Upper lobe of left lung (tissue), 6 donors: Measurements from ENCODE around the gene SOX9. TPM values are rescaled to one million over a fixed set of nuclear protein-coding genes. Genes with fewer than 3 reads are reported as not detected.

Experiments
- ATAC-seq, 2 donors: fragments of 200-7000 bp; cut with Tn5 transposase; one replicate each; pipeline ENCODE4 v1.9.1; 2022; ENCODE audit warnings: mild to moderate bottlenecking in 2 of 2, moderate library complexity in 2 of 2; ENCODE audit not compliant: low FRiP score in 2 of 2
- DNase-seq, 2 donors: peaks; one replicate each; pipeline ENCODE4 v3.0.0-alpha.2; 2019 to 2020
- H3K27ac ChIP-seq, 4 donors: fragments of 200-600 bp; sonication (generic); one replicate each; pipeline ENCODE4 v1.5.1; 2016 to 2019
- H3K27me3 ChIP-seq, 4 donors: fragments of 200-600 bp; sonication (generic); one replicate each; pipeline ENCODE4 v1.5.1; 2017 to 2019
- H3K36me3 ChIP-seq, 4 donors: fragments of 200-600 bp; sonication (generic); one replicate each; pipeline ENCODE4 v1.5.1; 2016 to 2019
- H3K4me1 ChIP-seq, 4 donors: fragments of 200-600 bp; sonication (generic); one replicate each; pipeline ENCODE4 v1.5.1; 2018 to 2019
- H3K4me3 ChIP-seq, 4 donors: fragments of 200-600 bp; sonication (generic); one replicate each; pipeline ENCODE4 v1.5.1; 2017 to 2019; ENCODE audit warnings: mild to moderate bottlenecking in 2 of 4, moderate library complexity in 1 of 4
- H3K9me3 ChIP-seq, 4 donors: fragments of 200-600 bp; sonication (generic); one replicate each; pipeline ENCODE4 v1.5.1; 2018 to 2019
- CTCF ChIP-seq, 6 experiments: fragments of 450-650 bp in 4 of 6; fragments of 200-600 bp in 2 of 6; sonication (generic) in 2 of 6; IDR thresholded peaks; one replicate each; pipeline ENCODE4 v1.5.1; 2016 to 2019; ENCODE audit warnings: antibody characterized with exemption in 6 of 6
- EP300 ChIP-seq, 4 donors: sonication (generic); formaldehyde crosslinking; IDR thresholded peaks; one replicate each; pipeline ENCODE4 v1.5.1; 2017; ENCODE audit warnings: antibody characterized with exemption in 4 of 4, control low read depth in 2 of 4
- POLR2A ChIP-seq, 4 donors: fragments of 450-650 bp; IDR thresholded peaks; one replicate each; pipeline ENCODE4 v1.5.1; 2016 to 2017; ENCODE audit warnings: antibody characterized with exemption in 4 of 4, mild to moderate bottlenecking in 2 of 4
- POLR2AphosphoS5 ChIP-seq, 2 donors: sonication (generic); formaldehyde crosslinking; IDR thresholded peaks; one replicate each; pipeline ENCODE4 v1.5.1; 2017; ENCODE audit warnings: antibody characterized with exemption in 2 of 2
- WGBS, 2 donors: methylation state at CpG; one replicate each; pipeline ENCODE4 v1.1.5; 2017 to 2018; 5-methylcytosine and 5-hydroxymethylcytosine counted together
- total RNA-seq, 6 donors: library from RNA; depleted of rRNA in 4 of 6; stranded (reverse); fragments of >200 nt in 4 of 6; gene quantifications; one replicate each; pipeline versions ENCODE4 v1.1.0 to v1.2.1, GENCODE V29; 2016 to 2021
- donor health status: DM: no; HTN: no; CAD: no; lungs with moderate emphysema.
- donor health status: DM: no; HTN: yes; CAD: no; lungs with severe emphysema.

The SOX9 gene
- total RNA-seq, 6 donors from 2014 or later = 3.3 to 10.7 (median 4.3) TPM

- H3K4me3 ChIP-seq = no peak overlapping the region
- H3K27ac ChIP-seq = no peak overlapping the region
- DNase-seq (no peak), ATAC-seq (no peak)
- H3K27me3 ChIP-seq = no peaks in the 10 kb centered on the region
- H3K36me3 ChIP-seq = no peaks in the 10 kb centered on the region
- no peaks in the 10 kb centered on the region for H3K4me1 ChIP-seq
- TF ChIP-seq POLR2A (IDR thresholded peaks at IDR 0.05) (no peak), POLR2AphosphoS5 (IDR thresholded peaks at IDR 0.05) (no peak), CTCF (IDR thresholded peaks at IDR 0.05) (no peak), EP300 (IDR thresholded peaks at IDR 0.05) (no peak)
- no peaks in the 10 kb centered on the region for H3K9me3 ChIP-seq
- WGBS, 2 donors = 44 to 76% methylated on average over 1 of the region's 1 CpG
Measured at GRCh38 chr17:72092710-72093322, 28.0 kb upstream of the SOX9 start.

GRCh38 chr17:72093707-72094106 is 27.1 kb upstream of the SOX9 start:
- ATAC-seq (no peak), DNase-seq (no peak)
- 85 to 90% methylated on average over 3 of the region's 3 CpGs for WGBS, 2 donors
- TF ChIP-seq POLR2A (IDR thresholded peaks at IDR 0.05) = no peak
- no peak for TF ChIP-seq POLR2AphosphoS5 (IDR thresholded peaks at IDR 0.05)
- no peak for TF ChIP-seq EP300 (IDR thresholded peaks at IDR 0.05)
- TF ChIP-seq CTCF (IDR thresholded peaks at IDR 0.05) = no peak
- no peaks in the 10 kb centered on the region for H3K36me3 ChIP-seq
- H3K27ac ChIP-seq = no peak overlapping the region
- H3K27me3 ChIP-seq = no peaks in the 10 kb centered on the region
- H3K4me1 ChIP-seq = no peaks in the 10 kb centered on the region
- H3K9me3 ChIP-seq = no peaks in the 10 kb centered on the region
- H3K4me3 ChIP-seq = no peak overlapping the region

- Histone ChIP-seq H3K9me3 (no peaks in the 10 kb centered on the region), H3K4me3 (no peak overlapping the region), H3K27ac (no peak overlapping the region), H3K27me3 (no peaks in the 10 kb centered on the region), H3K36me3 (no peaks in the 10 kb centered on the region), H3K4me1 (no peaks in the 10 kb centered on the region)
- TF ChIP-seq POLR2A (IDR thresholded peaks at IDR 0.05) (no peak), EP300 (IDR thresholded peaks at IDR 0.05) (no peak), POLR2AphosphoS5 (IDR thresholded peaks at IDR 0.05) (no peak), CTCF (IDR thresholded peaks at IDR 0.05) (no peak)
- 56 to 57% methylated on average over 4 of the region's 4 CpGs for WGBS, 2 donors
- DNase-seq (no peak), ATAC-seq (no peak)
Measured at GRCh38 chr17:72095316-72095715, 25.5 kb upstream of the SOX9 start.

- no peak for DNase-seq
- H3K9me3 ChIP-seq = no peaks in the 10 kb centered on the region
- TF ChIP-seq POLR2AphosphoS5 (IDR thresholded peaks at IDR 0.05) (no peak), EP300 (IDR thresholded peaks at IDR 0.05) (no peak), CTCF (IDR thresholded peaks at IDR 0.05) (no peak), POLR2A (IDR thresholded peaks at IDR 0.05) (no peak)
- H3K4me3 ChIP-seq = no peak overlapping the region
- 85 to 91% methylated on average over 10 of the region's 10 CpGs for WGBS, 2 donors
- no peaks in the 10 kb centered on the region for H3K27me3 ChIP-seq
- ATAC-seq = no peak
- H3K4me1 ChIP-seq = no peaks in the 10 kb centered on the region
- H3K36me3 ChIP-seq = no peaks in the 10 kb centered on the region
- H3K27ac ChIP-seq = no peak overlapping the region
Measured at GRCh38 chr17:72097144-72097543, 23.7 kb upstream of the SOX9 start.

GRCh38 chr17:72099919-72100318 is 20.9 kb upstream of the SOX9 start:
- WGBS, 2 donors = 81 to 93% methylated on average over 4 of the region's 4 CpGs
- ATAC-seq = no peak
- H3K4me3 ChIP-seq = no peak overlapping the region

More at GRCh38 chr17:72099919-72100318, 20.9 kb upstream of the SOX9 start:
- TF ChIP-seq CTCF (IDR thresholded peaks at IDR 0.05) (no peak), POLR2A (IDR thresholded peaks at IDR 0.05) (no peak), EP300 (IDR thresholded peaks at IDR 0.05) (no peak)
- H3K27ac ChIP-seq = no peak overlapping the region
- H3K27me3 ChIP-seq = no peaks in the 10 kb centered on the region
- no peaks in the 10 kb centered on the region for H3K36me3 ChIP-seq
- no peak for DNase-seq
- H3K4me1 ChIP-seq = no peaks in the 10 kb centered on the region
- no peaks in the 10 kb centered on the region for H3K9me3 ChIP-seq
